SU-DHL-6 (cell line): ENCODE data around the gene DHX29.

Experiments used
- H2AFZ ChIP-seq: fragments of 200-600 bp; sonication (generic); 2 replicates; pipeline ENCODE4 v1.6.1; 2014; ENCODE audit warnings: low read depth, mild to moderate bottlenecking, moderate library complexity, mixed read lengths, antibody characterized with exemption, low read length; ENCODE audit not compliant: severe bottlenecking
- H3F3A ChIP-seq: fragments of 200-600 bp; shearing (Covaris generic); 2 replicates; pipeline ENCODE4 v1.6.0; 2016; ENCODE audit warnings: antibody characterized with exemption, mild to moderate bottlenecking; ENCODE audit not compliant: insufficient read depth
- H3K27ac ChIP-seq: fragments of 200-600 bp; sonication (generic); 2 replicates; pipeline ENCODE4 v1.5.1; 2016; ENCODE audit warnings: low read depth, mild to moderate bottlenecking, low read length, moderate library complexity, mixed read lengths
- H3K27me3 ChIP-seq: fragments of 200-600 bp; sonication (generic), shearing (Covaris generic); 2 replicates; pipeline ENCODE4 v1.6.0; 2014; ENCODE audit warnings: mild to moderate bottlenecking, low read length
- H3K36me3 ChIP-seq: fragments of 200-600 bp; sonication (generic); 2 replicates; pipeline ENCODE4 v1.6.1; 2014; ENCODE audit warnings: mild to moderate bottlenecking, low read length, mixed read lengths
- H3K4me2 ChIP-seq: fragments of 300-600, 200-600 bp; shearing (Covaris generic), sonication (generic); 2 replicates; pipeline ENCODE4 v1.6.0; 2014; ENCODE audit warnings: low read length, low read depth, mild to moderate bottlenecking; ENCODE audit not compliant: poor library complexity, severe bottlenecking
- H3K4me3 ChIP-seq: fragments of 200-600 bp; sonication (generic); 2 replicates; pipeline ENCODE4 v1.5.1; 2014; ENCODE audit warnings: antibody characterized with exemption, low read length, mild to moderate bottlenecking, mixed read lengths; ENCODE audit not compliant: insufficient read depth, poor library complexity, severe bottlenecking
- H3K79me2 ChIP-seq: fragments of 200-600 bp; sonication (generic); 2 replicates; pipeline ENCODE4 v1.6.1; 2014; ENCODE audit warnings: mild to moderate bottlenecking, low read length, moderate library complexity; ENCODE audit not compliant: insufficient read depth
- H3K9ac ChIP-seq: fragments of 200-600 bp; sonication (generic); 2 replicates; pipeline ENCODE4 v1.7.0; 2014; ENCODE audit warnings: mild to moderate bottlenecking, low read length
- H3K9me2 ChIP-seq: fragments of 200-600 bp; sonication (generic); replicated peaks from 2 replicates; pipeline ENCODE4 v1.6.1; 2014; ENCODE audit warnings: low read length; ENCODE audit not compliant: insufficient read depth
- H3K9me3 ChIP-seq: fragments of 200-600 bp; sonication (generic); 2 replicates; pipeline ENCODE4 v1.6.1; 2014; ENCODE audit warnings: low read length, mixed read lengths; ENCODE audit not compliant: insufficient read depth
- H4K20me1 ChIP-seq: fragments of 200-600 bp; sonication (generic); 2 replicates; pipeline ENCODE4 v1.6.1; 2014; ENCODE audit warnings: low read depth, mild to moderate bottlenecking, antibody characterized with exemption, low read length, moderate library complexity, mixed read lengths
- CTCF ChIP-seq: fragments of 200-600 bp; sonication (generic); IDR thresholded peaks from one replicate; pipeline ENCODE4 v1.5.1; 2017; ENCODE audit warnings: antibody characterized with exemption, mild to moderate bottlenecking, low read length, moderate library complexity; ENCODE audit not compliant: insufficient read depth, poor library complexity, severe bottlenecking
- EZH2phosphoT487 ChIP-seq: fragments of 200-600 bp; sonication (generic), shearing (Covaris generic); conservative IDR thresholded peaks from 2 replicates; pipeline ENCODE4 v1.6.1; 2018; ENCODE audit warnings: mild to moderate bottlenecking, antibody characterized with exemption, low read length, moderate library complexity, mixed read lengths

The DHX29 gene

GRCh38 chr5:55305345-55305744, 2.1 kb downstream of the DHX29 start:
- Histone ChIP-seq H3K9ac (0 out of 2 replicates have a peak overlapping the region, but pooled peaks have one; percentile 95), H3F3A (no peaks in the 10 kb centered on the region), H3K4me3 (no peak overlapping the region)

DNA sequence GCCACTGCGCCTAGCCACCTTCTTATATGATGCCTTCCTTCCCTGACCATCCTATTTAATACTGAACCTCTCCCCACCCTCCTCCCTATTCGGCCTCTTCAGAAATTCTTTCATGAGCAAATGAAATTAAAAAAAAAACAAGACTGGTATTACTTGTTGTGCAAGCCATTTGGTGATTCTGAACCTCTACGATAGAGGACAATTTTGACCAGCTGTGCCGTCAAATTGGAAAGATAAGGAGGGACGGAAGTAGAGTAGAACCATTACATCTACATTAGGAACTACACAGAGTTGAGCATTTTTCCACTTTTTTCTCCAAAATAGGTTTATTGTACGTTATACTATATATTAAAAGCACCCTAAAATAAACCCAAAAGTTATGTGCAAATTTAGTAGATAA, 2.9 kb downstream of the DHX29 start:
- H3K27ac ChIP-seq: no peak overlapping the region
- peaks cover 83% of the 10 kb centered on the region for H3K79me2 ChIP-seq
- TF ChIP-seq CTCF: no peak
- TF ChIP-seq EZH2phosphoT487: no peak
- no peaks in the 10 kb centered on the region for H3K9me2 ChIP-seq
- peak overlapping the region; percentile 67 for H3K4me2 ChIP-seq
- H3F3A ChIP-seq: no peaks in the 10 kb centered on the region
- no peak overlapping the region for H2AFZ ChIP-seq
- H3K9me3 ChIP-seq: no peaks in the 10 kb centered on the region
- no peak overlapping the region for H3K9ac ChIP-seq
- no peaks in the 10 kb centered on the region for H4K20me1 ChIP-seq
- no peak overlapping the region for H3K4me3 ChIP-seq
- no peaks in the 10 kb centered on the region for H3K27me3 ChIP-seq
- no peaks in the 10 kb centered on the region for H3K36me3 ChIP-seq

More at GRCh38 chr5:55305345-55305744, 2.1 kb downstream of the DHX29 start:
- Histone ChIP-seq H2AFZ (no peak overlapping the region), H3K9me3 (no peaks in the 10 kb centered on the region), H4K20me1 (no peaks in the 10 kb centered on the region), H3K27me3 (no peaks in the 10 kb centered on the region), H3K36me3 (no peaks in the 10 kb centered on the region; the same call in 1 of the 2 replicates), H3K27ac (no peak overlapping the region), H3K9me2 (no peaks in the 10 kb centered on the region), H3K4me2 (peak overlapping the region; percentile 67), H3K79me2 (peaks cover 84% of the 10 kb centered on the region)
- TF ChIP-seq EZH2phosphoT487 (no peak), CTCF (no peak)

- no peaks in the 10 kb centered on the region for H4K20me1 ChIP-seq
- peaks cover 76% of the 10 kb centered on the region for H3K79me2 ChIP-seq
- no peaks in the 10 kb centered on the region for H3K27me3 ChIP-seq
- TF ChIP-seq CTCF: no peak
- TF ChIP-seq EZH2phosphoT487: no peak
- H2AFZ ChIP-seq: no peak overlapping the region
- no peak overlapping the region for H3K4me3 ChIP-seq
- H3K9me3 ChIP-seq: no peaks in the 10 kb centered on the region
- no peak overlapping the region for H3K4me2 ChIP-seq
- no peaks in the 10 kb centered on the region for H3K9me2 ChIP-seq
- H3F3A ChIP-seq: no peaks in the 10 kb centered on the region
- H3K36me3 ChIP-seq: peaks cover 1% of the 10 kb centered on the region; the same call in 1 of the 2 replicates
- H3K9ac ChIP-seq: no peak overlapping the region
- no peak overlapping the region for H3K27ac ChIP-seq
These were observed 4.2 kb downstream of the DHX29 start for GRCh38 chr5:55303238-55303690.

- Histone ChIP-seq H3K9me2 (no peaks in the 10 kb centered on the region), H3K36me3 (peaks cover 15% of the 10 kb centered on the region; the same call in 1 of the 2 replicates), H3K4me3 (no peak overlapping the region), H3K79me2 (peaks cover 54% of the 10 kb centered on the region), H3K9ac (no peak overlapping the region), H4K20me1 (no peaks in the 10 kb centered on the region), H3K4me2 (no peak overlapping the region), H3K9me3 (no peaks in the 10 kb centered on the region), H3K27ac (no peak overlapping the region), H3K27me3 (no peaks in the 10 kb centered on the region), H3F3A (no peaks in the 10 kb centered on the region), H2AFZ (no peak overlapping the region)
- no peak for TF ChIP-seq CTCF
- TF ChIP-seq EZH2phosphoT487: no peak
These were observed 6.6 kb downstream of the DHX29 start for GRCh38 chr5:55300890-55301289.
